Measurements from ENCODE around the gene BCAS3.
"Not testable (repeated sequence)": the region's sequence is repeated elsewhere in the genome, so short reads cannot be mapped to it uniquely, and the experiment has no call there.

Gene BCAS3

DNA sequence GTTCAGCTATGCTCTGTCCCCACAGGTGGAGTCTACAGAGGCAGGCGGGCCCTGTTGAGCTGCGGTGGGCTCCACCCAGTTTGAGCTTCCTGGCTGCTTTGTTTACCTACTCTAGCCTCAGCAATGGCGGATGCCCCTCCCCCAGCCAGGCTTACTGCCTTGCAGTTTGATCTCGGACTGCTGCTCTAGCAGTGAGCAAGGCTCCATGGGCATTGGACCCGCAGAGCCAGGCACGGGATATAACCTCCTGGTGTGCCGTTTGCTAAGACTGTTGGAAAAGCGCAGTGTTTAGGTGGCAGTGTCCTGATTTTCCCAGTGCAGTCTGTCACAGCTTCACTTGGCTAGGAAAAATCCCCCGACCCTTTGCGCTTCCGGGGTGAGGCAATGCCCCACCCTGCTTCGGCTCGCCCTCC lies 89.1 kb downstream of the BCAS3 start:
- no peak overlapping the region for H3K27ac ChIP-seq (ENCODE audit: low read depth, low read length)
- no peaks in the 10 kb centered on the region for H3K27me3 ChIP-seq (ENCODE audit: control insufficient read depth in 1 of 2, insufficient read depth in 2 of 2, low read length in 2 of 2)
- H3K4me1 ChIP-seq (ENCODE audit: insufficient read depth, low read length), result no peaks in the 10 kb centered on the region
- H3K9ac ChIP-seq (ENCODE audit: low read length), result no peak overlapping the region
- H3K4me3 ChIP-seq (ENCODE audit: low read depth in 1 of 2, low read length in 2 of 2), result no peak overlapping the region
- no peaks in the 10 kb centered on the region for H3K36me3 ChIP-seq (ENCODE audit: insufficient read depth, low read length)
- no peaks in the 10 kb centered on the region for H3K9me3 ChIP-seq (ENCODE audit: low read length)

- Histone ChIP-seq H3K4me3 (ENCODE audit: low read depth in 1 of 2, low read length in 2 of 2) (no peak overlapping the region), H3K27ac (ENCODE audit: low read depth, low read length) (no peak overlapping the region), H3K9ac (ENCODE audit: low read length) (no peak overlapping the region), H3K9me3 (ENCODE audit: low read length) (no peaks in the 10 kb centered on the region), H3K36me3 (ENCODE audit: insufficient read depth, low read length) (no peaks in the 10 kb centered on the region), H3K4me1 (ENCODE audit: insufficient read depth, low read length) (no peaks in the 10 kb centered on the region), H3K27me3 (ENCODE audit: control insufficient read depth in 1 of 2, insufficient read depth in 2 of 2, low read length in 2 of 2) (no peaks in the 10 kb centered on the region)
Measured at GRCh38 chr17:60767744-60768308, 90.2 kb downstream of the BCAS3 start.

DNA sequence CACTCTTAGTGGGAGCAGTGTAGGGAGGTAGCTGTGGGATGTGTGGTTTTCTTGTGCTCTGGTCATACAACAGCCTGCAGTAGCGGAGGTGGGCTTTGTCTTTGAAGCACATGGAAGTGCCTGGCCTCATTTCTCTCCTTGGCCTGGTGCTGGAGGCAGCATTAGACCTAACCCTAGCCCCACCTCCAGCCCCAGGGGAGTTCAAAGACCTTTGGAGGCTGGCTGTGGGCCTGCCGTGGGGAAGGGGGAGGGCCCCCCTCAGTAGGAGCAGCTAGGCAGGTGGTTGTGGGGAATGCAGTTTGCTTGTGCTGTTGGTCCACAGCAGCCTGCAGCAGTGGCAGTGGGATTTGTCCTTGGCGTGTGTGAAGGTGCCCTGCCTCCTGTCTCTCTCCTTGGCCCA lies 91.7 kb downstream of the BCAS3 start:
- Histone ChIP-seq H3K9me3 (ENCODE audit: low read length) (no peaks in the 10 kb centered on the region), H3K27me3 (ENCODE audit: control insufficient read depth in 1 of 2, insufficient read depth in 2 of 2, low read length in 2 of 2) (no peaks in the 10 kb centered on the region), H3K4me3 (ENCODE audit: low read depth in 1 of 2, low read length in 2 of 2) (no peak overlapping the region), H3K4me1 (ENCODE audit: insufficient read depth, low read length) (no peaks in the 10 kb centered on the region), H3K27ac (ENCODE audit: low read depth, low read length) (no peak overlapping the region), H3K36me3 (ENCODE audit: insufficient read depth, low read length) (no peaks in the 10 kb centered on the region), H3K9ac (ENCODE audit: low read length) (no peak overlapping the region)

DNA sequence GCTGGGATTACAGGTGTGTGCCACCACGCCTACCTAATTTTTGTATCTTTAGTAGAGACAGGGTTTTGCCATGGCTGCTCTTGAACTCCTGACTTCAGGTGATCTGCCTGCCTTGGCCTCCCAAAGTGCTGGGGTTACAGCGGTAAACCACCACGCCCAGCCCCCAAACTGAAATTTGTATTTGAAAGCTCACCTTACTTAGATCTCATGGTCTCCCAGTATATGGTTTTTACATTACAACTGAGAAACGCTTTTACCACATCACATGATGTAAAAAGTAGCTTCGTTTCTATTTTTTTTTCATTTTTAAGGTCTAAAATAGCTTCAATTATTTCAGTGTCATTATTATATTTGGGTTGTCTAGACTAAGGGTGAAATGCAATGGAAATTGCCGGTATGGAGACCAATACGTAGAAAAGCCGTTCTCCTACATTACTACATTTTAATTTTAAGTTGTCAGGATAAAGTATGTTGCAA lies 93.3 kb downstream of the BCAS3 start:
- H3K9me3 ChIP-seq (ENCODE audit: low read length), result no peaks in the 10 kb centered on the region
- H3K4me1 ChIP-seq (ENCODE audit: insufficient read depth, low read length), result no peaks in the 10 kb centered on the region
- no peak overlapping the region for H3K27ac ChIP-seq (ENCODE audit: low read depth, low read length)
- H3K4me3 ChIP-seq (ENCODE audit: low read depth in 1 of 2, low read length in 2 of 2), result no peak overlapping the region
- no peaks in the 10 kb centered on the region for H3K27me3 ChIP-seq (ENCODE audit: control insufficient read depth in 1 of 2, insufficient read depth in 2 of 2, low read length in 2 of 2)
- no peak overlapping the region for H3K9ac ChIP-seq (ENCODE audit: low read length)
- no peaks in the 10 kb centered on the region for H3K36me3 ChIP-seq (ENCODE audit: insufficient read depth, low read length)

GRCh38 chr17:60771621-60772020 lies 94.0 kb downstream of the BCAS3 start:
- not testable (repeated sequence) for H3K36me3 ChIP-seq (ENCODE audit: insufficient read depth, low read length); H3K27me3 ChIP-seq (ENCODE audit: control insufficient read depth in 1 of 2, insufficient read depth in 2 of 2, low read length in 2 of 2); H3K9me3 ChIP-seq (ENCODE audit: low read length); H3K4me1 ChIP-seq (ENCODE audit: insufficient read depth, low read length); H3K27ac ChIP-seq (ENCODE audit: low read depth, low read length); H3K4me3 ChIP-seq (ENCODE audit: low read depth in 1 of 2, low read length in 2 of 2); H3K9ac ChIP-seq (ENCODE audit: low read length)

DNA sequence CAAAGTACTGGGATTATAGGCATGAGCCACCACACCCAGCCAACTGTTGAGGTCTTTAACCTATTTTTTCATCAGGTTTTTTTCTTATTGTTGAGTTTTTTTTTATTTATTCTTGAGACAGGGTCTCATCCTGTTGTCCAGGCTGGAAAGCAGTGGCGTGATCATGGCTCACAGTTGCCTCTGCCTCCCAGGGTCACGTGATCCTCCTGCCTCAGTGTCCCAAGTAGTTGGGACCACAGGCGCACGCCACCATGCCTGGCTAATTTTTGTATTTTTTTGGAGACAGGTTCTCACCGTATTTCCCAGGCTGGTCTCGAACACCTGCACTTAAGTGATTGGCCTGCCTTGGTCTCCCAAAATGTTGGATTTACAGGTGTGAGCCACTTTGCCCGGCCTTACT lies 95.9 kb downstream of the BCAS3 start:
- H3K9me3 ChIP-seq (ENCODE audit: low read length), result no peaks in the 10 kb centered on the region
- H3K27ac ChIP-seq (ENCODE audit: low read depth, low read length), result no peak overlapping the region
- H3K9ac ChIP-seq (ENCODE audit: low read length), result no peak overlapping the region
- H3K4me1 ChIP-seq (ENCODE audit: insufficient read depth, low read length), result no peaks in the 10 kb centered on the region
- no peaks in the 10 kb centered on the region for H3K36me3 ChIP-seq (ENCODE audit: insufficient read depth, low read length)
- no peaks in the 10 kb centered on the region for H3K27me3 ChIP-seq (ENCODE audit: control insufficient read depth in 1 of 2, insufficient read depth in 2 of 2, low read length in 2 of 2)
- no peak overlapping the region for H3K4me3 ChIP-seq (ENCODE audit: low read depth in 1 of 2, low read length in 2 of 2)

- Histone ChIP-seq H3K9ac (ENCODE audit: low read length) (no peak overlapping the region), H3K9me3 (ENCODE audit: low read length) (no peaks in the 10 kb centered on the region), H3K4me3 (ENCODE audit: low read depth in 1 of 2, low read length in 2 of 2) (no peak overlapping the region), H3K36me3 (ENCODE audit: insufficient read depth, low read length) (no peaks in the 10 kb centered on the region), H3K27me3 (ENCODE audit: control insufficient read depth in 1 of 2, insufficient read depth in 2 of 2, low read length in 2 of 2) (no peaks in the 10 kb centered on the region), H3K27ac (ENCODE audit: low read depth, low read length) (no peak overlapping the region), H3K4me1 (ENCODE audit: insufficient read depth, low read length) (no peaks in the 10 kb centered on the region)
Measured at GRCh38 chr17:60781880-60782412, 104.3 kb downstream of the BCAS3 start.

DNA sequence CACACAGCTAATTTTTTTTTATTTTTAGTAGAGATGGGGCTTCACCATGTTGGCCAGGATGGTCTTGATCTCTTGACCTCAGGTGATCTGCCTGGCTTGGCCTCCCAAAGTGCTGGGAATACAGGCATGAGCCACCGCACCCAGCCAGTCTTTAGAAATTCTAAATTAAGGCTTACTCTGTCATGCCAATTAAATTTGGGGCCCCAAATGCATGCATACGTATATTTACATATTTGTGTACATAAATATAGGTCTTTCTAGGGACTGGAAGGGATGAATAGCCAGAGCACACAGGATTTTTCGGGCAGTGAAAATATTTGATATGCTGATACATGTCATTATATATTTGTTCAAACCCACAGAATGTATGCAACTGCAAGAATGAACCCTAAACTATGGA lies 105.1 kb downstream of the BCAS3 start:
- Histone ChIP-seq H3K36me3 (ENCODE audit: insufficient read depth, low read length) (no peaks in the 10 kb centered on the region), H3K4me3 (ENCODE audit: low read depth in 1 of 2, low read length in 2 of 2) (no peak overlapping the region), H3K27ac (ENCODE audit: low read depth, low read length) (no peak overlapping the region), H3K9me3 (ENCODE audit: low read length) (no peaks in the 10 kb centered on the region), H3K9ac (ENCODE audit: low read length) (no peak overlapping the region), H3K4me1 (ENCODE audit: insufficient read depth, low read length) (no peaks in the 10 kb centered on the region), H3K27me3 (ENCODE audit: control insufficient read depth in 1 of 2, insufficient read depth in 2 of 2, low read length in 2 of 2) (no peaks in the 10 kb centered on the region)

GRCh38 chr17:60790205-60790604 lies 112.6 kb downstream of the BCAS3 start:
- Histone ChIP-seq H3K9me3 (ENCODE audit: low read length) (no peaks in the 10 kb centered on the region), H3K4me1 (ENCODE audit: insufficient read depth, low read length) (no peaks in the 10 kb centered on the region), H3K27me3 (ENCODE audit: control insufficient read depth in 1 of 2, insufficient read depth in 2 of 2, low read length in 2 of 2) (no peaks in the 10 kb centered on the region), H3K36me3 (ENCODE audit: insufficient read depth, low read length) (no peaks in the 10 kb centered on the region), H3K9ac (ENCODE audit: low read length) (no peak overlapping the region), H3K4me3 (ENCODE audit: low read depth in 1 of 2, low read length in 2 of 2) (no peak overlapping the region), H3K27ac (ENCODE audit: low read depth, low read length) (no peak overlapping the region)

GRCh38 chr17:60792250-60792898 lies 114.7 kb downstream of the BCAS3 start:
- no peak overlapping the region for H3K4me3 ChIP-seq (ENCODE audit: low read depth in 1 of 2, low read length in 2 of 2)

GRCh38 chr17:60798576-60798975 lies 120.9 kb downstream of the BCAS3 start:
- no peaks in the 10 kb centered on the region for H3K9me3 ChIP-seq (ENCODE audit: low read length)
- no peak overlapping the region for H3K9ac ChIP-seq (ENCODE audit: low read length)
- H3K36me3 ChIP-seq (ENCODE audit: insufficient read depth, low read length), result no peaks in the 10 kb centered on the region
- no peaks in the 10 kb centered on the region for H3K4me1 ChIP-seq (ENCODE audit: insufficient read depth, low read length)
- no peak overlapping the region for H3K4me3 ChIP-seq (ENCODE audit: low read depth in 1 of 2, low read length in 2 of 2)
- no peaks in the 10 kb centered on the region for H3K27me3 ChIP-seq (ENCODE audit: control insufficient read depth in 1 of 2, insufficient read depth in 2 of 2, low read length in 2 of 2)
- no peak overlapping the region for H3K27ac ChIP-seq (ENCODE audit: low read depth, low read length)

More at GRCh38 chr17:60792250-60792898, 114.7 kb downstream of the BCAS3 start:
- Histone ChIP-seq H3K9ac (ENCODE audit: low read length) (no peak overlapping the region), H3K9me3 (ENCODE audit: low read length) (no peaks in the 10 kb centered on the region), H3K4me1 (ENCODE audit: insufficient read depth, low read length) (no peaks in the 10 kb centered on the region), H3K27ac (ENCODE audit: low read depth, low read length) (no peak overlapping the region), H3K27me3 (ENCODE audit: control insufficient read depth in 1 of 2, insufficient read depth in 2 of 2, low read length in 2 of 2) (no peaks in the 10 kb centered on the region), H3K36me3 (ENCODE audit: insufficient read depth, low read length) (no peaks in the 10 kb centered on the region)

GRCh38 chr17:60802377-60802776 lies 124.7 kb downstream of the BCAS3 start:
- H3K4me3 ChIP-seq (ENCODE audit: low read depth in 1 of 2, low read length in 2 of 2), result no peak overlapping the region
- H3K27me3 ChIP-seq (ENCODE audit: control insufficient read depth in 1 of 2, insufficient read depth in 2 of 2, low read length in 2 of 2), result no peaks in the 10 kb centered on the region
- H3K27ac ChIP-seq (ENCODE audit: low read depth, low read length), result no peak overlapping the region
- H3K36me3 ChIP-seq (ENCODE audit: insufficient read depth, low read length), result no peaks in the 10 kb centered on the region
- no peaks in the 10 kb centered on the region for H3K9me3 ChIP-seq (ENCODE audit: low read length)
- H3K4me1 ChIP-seq (ENCODE audit: insufficient read depth, low read length), result no peaks in the 10 kb centered on the region
- no peak overlapping the region for H3K9ac ChIP-seq (ENCODE audit: low read length)
